Sigmoid colon (tissue), 4 donors: ENCODE results near the gene KCNJ4.

Experiments
- EP300 ChIP-seq, 4 donors: sonication (generic); formaldehyde crosslinking; IDR thresholded peaks; one replicate each; pipeline ENCODE4 v1.6.1; 2017; ENCODE audit warnings: antibody characterized with exemption in 4 of 4
- TF ChIP-seq, protein P1 (sequence below), 4 experiments: fragments of 450-650 bp in 3 of 4; fragments of 200-600 bp in 1 of 4; IDR thresholded peaks; one replicate each; pipeline ENCODE4 v1.5.1; 2016 to 2019; ENCODE audit warnings: antibody characterized with exemption in 4 of 4, mild to moderate bottlenecking in 3 of 4, moderate library complexity in 2 of 4

DNA sequence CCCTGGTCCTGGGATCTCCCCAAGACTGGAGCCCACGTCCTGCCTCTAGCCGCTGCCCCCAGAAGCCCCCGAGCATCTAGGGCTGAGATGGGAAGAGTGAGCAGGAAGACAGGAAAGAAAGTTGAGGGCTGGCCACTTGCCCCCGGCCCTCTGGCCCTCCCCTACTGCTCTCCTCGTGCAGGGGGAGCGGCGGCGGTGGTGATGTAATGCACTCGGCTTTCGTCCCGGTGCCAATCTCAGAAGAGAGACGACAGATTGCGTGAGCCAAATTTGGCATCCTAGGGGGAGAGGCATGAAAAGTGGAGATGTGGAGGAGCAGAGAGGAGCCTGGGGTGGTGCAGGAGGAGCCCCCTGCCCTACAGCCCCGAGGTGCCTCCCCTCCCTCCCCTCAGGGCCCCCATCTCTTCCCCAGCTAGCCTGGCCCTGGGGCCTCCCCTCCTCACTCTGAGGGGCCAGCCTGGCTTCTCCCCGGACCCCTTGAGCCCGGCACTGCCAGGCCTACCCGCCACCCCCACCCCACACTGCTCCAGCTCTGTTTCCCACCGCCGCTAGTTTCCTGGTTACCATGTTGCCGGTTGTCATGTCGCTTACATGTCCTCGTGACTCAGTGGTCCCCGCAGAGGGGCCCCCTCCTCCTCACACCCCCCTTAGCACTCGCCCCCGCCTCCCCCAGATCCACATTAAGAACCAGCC, 2.5 kb downstream of the KCNJ4 start:
- TF ChIP-seq, protein P1, sequence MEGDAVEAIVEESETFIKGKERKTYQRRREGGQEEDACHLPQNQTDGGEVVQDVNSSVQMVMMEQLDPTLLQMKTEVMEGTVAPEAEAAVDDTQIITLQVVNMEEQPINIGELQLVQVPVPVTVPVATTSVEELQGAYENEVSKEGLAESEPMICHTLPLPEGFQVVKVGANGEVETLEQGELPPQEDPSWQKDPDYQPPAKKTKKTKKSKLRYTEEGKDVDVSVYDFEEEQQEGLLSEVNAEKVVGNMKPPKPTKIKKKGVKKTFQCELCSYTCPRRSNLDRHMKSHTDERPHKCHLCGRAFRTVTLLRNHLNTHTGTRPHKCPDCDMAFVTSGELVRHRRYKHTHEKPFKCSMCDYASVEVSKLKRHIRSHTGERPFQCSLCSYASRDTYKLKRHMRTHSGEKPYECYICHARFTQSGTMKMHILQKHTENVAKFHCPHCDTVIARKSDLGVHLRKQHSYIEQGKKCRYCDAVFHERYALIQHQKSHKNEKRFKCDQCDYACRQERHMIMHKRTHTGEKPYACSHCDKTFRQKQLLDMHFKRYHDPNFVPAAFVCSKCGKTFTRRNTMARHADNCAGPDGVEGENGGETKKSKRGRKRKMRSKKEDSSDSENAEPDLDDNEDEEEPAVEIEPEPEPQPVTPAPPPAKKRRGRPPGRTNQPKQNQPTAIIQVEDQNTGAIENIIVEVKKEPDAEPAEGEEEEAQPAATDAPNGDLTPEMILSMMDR (IDR thresholded peaks at IDR 0.05) = no peak
- no peak for TF ChIP-seq EP300 (IDR thresholded peaks at IDR 0.05)
